SK-N-SH treated with all-trans-retinoic acid at 6 μM for 48 hours (cell line): ENCODE results near the gene AEBP2.

Source experiments
- PATZ1 ChIP-seq: fragments of 250-450 bp; sonication (Bioruptor Pico); IDR thresholded peaks from 2 replicates; pipeline ENCODE4 v1.8.0; 2020; ENCODE audit warnings: mild to moderate bottlenecking, moderate library complexity, borderline replicate concordance
- TOX ChIP-seq: fragments of 250-450 bp; sonication (Bioruptor Pico); IDR thresholded peaks from 2 replicates; pipeline ENCODE4 v1.8.0; 2021; ENCODE audit warnings: mild to moderate bottlenecking, moderate library complexity, borderline replicate concordance
- ZC3H10 ChIP-seq: fragments of 250-450 bp; sonication (Bioruptor Pico); IDR thresholded peaks from 2 replicates; pipeline ENCODE4 v1.5.1; 2021; ENCODE audit warnings: mild to moderate bottlenecking, moderate library complexity

DNA sequence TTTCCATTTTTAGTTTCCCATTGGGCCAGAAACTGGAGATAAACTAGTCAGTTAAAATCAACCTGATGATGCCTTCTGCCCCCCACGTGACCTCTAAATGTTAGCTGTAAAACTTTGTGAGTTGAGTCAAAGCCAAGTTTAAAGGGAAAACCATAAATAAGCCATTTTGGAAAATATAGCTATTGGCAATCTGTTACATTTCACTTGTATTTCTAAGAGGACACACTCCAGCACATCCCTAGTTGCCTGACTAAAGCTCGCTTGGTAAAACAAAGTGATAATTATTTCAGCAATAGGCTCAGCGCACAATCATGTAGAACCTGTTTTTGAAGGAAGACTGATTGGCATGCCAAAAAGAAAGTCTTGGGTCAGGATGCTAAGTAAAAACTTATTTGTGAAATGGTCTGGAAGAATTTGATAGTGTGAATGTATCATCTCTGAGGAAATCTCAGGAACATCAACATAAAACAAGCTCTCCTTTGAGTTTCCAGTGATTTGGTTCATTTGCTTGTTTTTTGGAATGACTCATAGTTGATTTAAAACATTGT, 49.2 kb upstream of the AEBP2 start:
- TF ChIP-seq ZC3H10 (CRISPR knock-in tag) (no peak), PATZ1 (CRISPR knock-in tag) (no peak), TOX (CRISPR knock-in tag) (no peak)
